ENCODE results near the gene SLC38A4. TPM values are rescaled to one million over a fixed set of nuclear protein-coding genes. Genes with fewer than 3 reads are reported as not detected.

The SLC38A4 gene
- polyA plus RNA-seq, 3 donors = not detected

- H3K4me3 Mint-ChIP-seq = no peak overlapping the region
- no peaks in the 10 kb centered on the region for H3K4me1 Mint-ChIP-seq
- H3K36me3 Mint-ChIP-seq = no peaks in the 10 kb centered on the region
- Histone ChIP-seq H3K4me3 (replicated peaks in 1 of 3; ENCODE audit: low read depth in 2 of 3, low read length in 3 of 3) (no peak overlapping the region), H3K9ac (ENCODE audit: insufficient read depth, low read length, poor library complexity, severe bottlenecking) (no peak overlapping the region), H3K4me2 (replicated peaks; ENCODE audit: extremely low read depth, low read length, poor library complexity, severe bottlenecking) (no peak overlapping the region), H3K4me1 (ENCODE audit: control insufficient read depth in 1 of 2, insufficient read depth in 2 of 2, low read length in 2 of 2) (no peaks in the 10 kb centered on the region), H3K27me3 (ENCODE audit: control insufficient read depth in 2 of 2, insufficient read depth in 2 of 2, low read length in 2 of 2) (no peaks in the 10 kb centered on the region), H3K9me3 (replicated peaks in 1 of 2; ENCODE audit: control insufficient read depth in 1 of 2, insufficient read depth in 1 of 2, low read length in 2 of 2) (no peaks in the 10 kb centered on the region), H3K36me3 (replicated peaks in 1 of 2; ENCODE audit: control insufficient read depth in 1 of 2, insufficient read depth in 2 of 2, low read length in 2 of 2) (no peaks in the 10 kb centered on the region), H3K79me2 (ENCODE audit: insufficient read depth, low read length) (no peaks in the 10 kb centered on the region), H3K27ac (ENCODE audit: low read depth in 1 of 2, low read length in 2 of 2) (no peak overlapping the region), H4K20me1 (ENCODE audit: insufficient read depth, low read length) (no peaks in the 10 kb centered on the region), H2AFZ (ENCODE audit: insufficient read depth, low read depth, low read length, poor library complexity, severe bottlenecking) (no peak overlapping the region)
- peaks cover 0 to 1% (median 0%) of the 10 kb centered on the region in 3 donors for H3K27me3 Mint-ChIP-seq (ENCODE audit: low read depth in 3 of 3)
- no peaks in the 10 kb centered on the region for H3K9me3 Mint-ChIP-seq
- no peak for TF ChIP-seq CTCF (IDR thresholded peaks at IDR 0.05)
- H3K27ac Mint-ChIP-seq = no peak overlapping the region
- intact Hi-C loops (cut with micrococcal nuclease) = no loop called here
- DNase-seq = no peak
These were observed 45.9 kb downstream of the SLC38A4 start for GRCh38 chr12:46779879-46780278.

- Mint-ChIP-seq H3K27me3 (ENCODE audit: low read depth in 3 of 3) (no peaks in the 10 kb centered on the region), H3K27ac (no peak overlapping the region)
- WGBS (ENCODE audit: insufficient coverage) = no CpG with 5 or more reads among the region's 1 CpG
These were observed 46.7 kb downstream of the SLC38A4 start for GRCh38 chr12:46779063-46779462.

More at GRCh38 chr12:46779063-46779462, 46.7 kb downstream of the SLC38A4 start:
- no peak overlapping the region for H3K4me3 Mint-ChIP-seq
- H3K79me2 ChIP-seq (ENCODE audit: insufficient read depth, low read length) = no peaks in the 10 kb centered on the region
- TF ChIP-seq CTCF (IDR thresholded peaks at IDR 0.05) = no peak
- no peaks in the 10 kb centered on the region for H3K4me1 Mint-ChIP-seq
- intact Hi-C loops (cut with micrococcal nuclease) = no loop called here
- H4K20me1 ChIP-seq (ENCODE audit: insufficient read depth, low read length) = no peaks in the 10 kb centered on the region
- no peak overlapping the region for H3K27ac ChIP-seq (ENCODE audit: low read depth in 1 of 2, low read length in 2 of 2)
- H3K9me3 ChIP-seq (replicated peaks in 1 of 2; ENCODE audit: control insufficient read depth in 1 of 2, insufficient read depth in 1 of 2, low read length in 2 of 2) = no peaks in the 10 kb centered on the region
- DNase-seq = no peak
- H3K9me3 Mint-ChIP-seq = no peaks in the 10 kb centered on the region
- H3K36me3 Mint-ChIP-seq = no peaks in the 10 kb centered on the region
- no peak overlapping the region for H2AFZ ChIP-seq (ENCODE audit: insufficient read depth, low read depth, low read length, poor library complexity, severe bottlenecking)
- H3K4me1 ChIP-seq (ENCODE audit: control insufficient read depth in 1 of 2, insufficient read depth in 2 of 2, low read length in 2 of 2) = no peaks in the 10 kb centered on the region
- H3K4me3 ChIP-seq (replicated peaks in 1 of 3; ENCODE audit: low read depth in 2 of 3, low read length in 3 of 3) = no peak overlapping the region
- no peak overlapping the region for H3K4me2 ChIP-seq (replicated peaks; ENCODE audit: extremely low read depth, low read length, poor library complexity, severe bottlenecking)
- no peak overlapping the region for H3K9ac ChIP-seq (ENCODE audit: insufficient read depth, low read length, poor library complexity, severe bottlenecking)
- no peaks in the 10 kb centered on the region for H3K27me3 ChIP-seq (ENCODE audit: control insufficient read depth in 2 of 2, insufficient read depth in 2 of 2, low read length in 2 of 2)
- H3K36me3 ChIP-seq (replicated peaks in 1 of 2; ENCODE audit: control insufficient read depth in 1 of 2, insufficient read depth in 2 of 2, low read length in 2 of 2) = no peaks in the 10 kb centered on the region

Measured in CD14-positive monocyte (primary cell).